Measurements from ENCODE around the gene NTRK3.

The NTRK3 gene

DNA sequence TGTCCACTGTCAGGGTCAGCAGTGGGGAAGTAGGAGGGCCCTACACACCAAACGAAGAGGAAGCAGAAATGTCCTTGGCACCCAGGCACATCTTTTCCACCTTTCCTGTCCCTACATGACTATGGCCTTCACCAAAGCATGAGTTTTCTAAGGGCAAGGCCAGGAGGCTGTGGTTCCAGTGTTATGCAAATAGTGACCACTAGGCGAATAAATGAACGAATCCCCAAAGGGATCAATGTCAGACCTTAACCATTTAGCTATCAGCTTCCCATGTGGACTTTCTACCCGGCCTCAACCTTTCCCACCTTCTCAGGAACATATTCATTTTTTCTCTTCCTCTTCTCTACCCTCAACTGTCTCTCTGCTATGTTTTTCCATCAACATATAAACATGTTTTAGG, 63.1 kb downstream of the NTRK3 start:
- no peak for ATAC-seq

DNA sequence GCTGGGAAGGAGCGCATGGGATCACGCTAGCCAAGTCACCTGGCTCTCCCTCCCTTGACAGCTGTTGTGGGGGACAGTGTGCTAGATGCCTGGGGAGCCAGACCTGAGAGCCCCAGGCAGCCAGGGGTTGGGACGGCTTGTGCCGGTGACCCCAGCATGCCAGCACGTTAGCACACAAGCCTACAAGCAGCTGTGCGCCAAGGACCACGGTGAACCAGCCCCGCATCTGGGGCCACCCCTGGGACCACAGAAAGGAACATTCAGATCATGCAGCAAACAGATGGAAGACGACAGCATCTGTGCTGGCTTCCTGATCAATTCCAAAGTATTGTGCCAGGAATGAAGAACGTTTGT, 64.8 kb downstream of the NTRK3 start:
- ATAC-seq, result no peak
- TF ChIP-seq ISL1 (CRISPR knock-in tag; IDR thresholded peaks at IDR 0.05) (no peak), SNAI2 (CRISPR knock-in tag; IDR thresholded peaks at IDR 0.05) (no peak), TOX (CRISPR knock-in tag; IDR thresholded peaks at IDR 0.05; ENCODE audit: borderline replicate concordance) (no peak), PPARA (CRISPR knock-in tag; IDR thresholded peaks at IDR 0.05; ENCODE audit: borderline replicate concordance) (no peak), RARB (CRISPR knock-in tag; IDR thresholded peaks at IDR 0.05) (no peak), CSDC2 (CRISPR knock-in tag; IDR thresholded peaks at IDR 0.05) (no peak), ZNF70 (CRISPR knock-in tag; IDR thresholded peaks at IDR 0.05) (no peak), OSR1 (CRISPR knock-in tag; IDR thresholded peaks at IDR 0.05) (no peak), ESRRG (CRISPR knock-in tag; IDR thresholded peaks at IDR 0.05) (no peak), ARNTL (CRISPR knock-in tag; IDR thresholded peaks at IDR 0.05; ENCODE audit: borderline replicate concordance, low read depth) (no peak), ZNF565 (CRISPR knock-in tag; conservative IDR thresholded peaks at IDR 0.05; ENCODE audit: low read depth) (no peak), ZFP3 (CRISPR knock-in tag; IDR thresholded peaks at IDR 0.05) (no peak), GLIS3 (CRISPR knock-in tag; IDR thresholded peaks at IDR 0.05) (no peak), TCF4 (CRISPR knock-in tag; IDR thresholded peaks at IDR 0.05; ENCODE audit: borderline replicate concordance) (no peak), BACH2 (CRISPR knock-in tag; IDR thresholded peaks at IDR 0.05; ENCODE audit: borderline replicate concordance) (no peak), ZC3H10 (CRISPR knock-in tag; IDR thresholded peaks at IDR 0.05) (no peak)
- TF ChIP-seq, protein P1, sequence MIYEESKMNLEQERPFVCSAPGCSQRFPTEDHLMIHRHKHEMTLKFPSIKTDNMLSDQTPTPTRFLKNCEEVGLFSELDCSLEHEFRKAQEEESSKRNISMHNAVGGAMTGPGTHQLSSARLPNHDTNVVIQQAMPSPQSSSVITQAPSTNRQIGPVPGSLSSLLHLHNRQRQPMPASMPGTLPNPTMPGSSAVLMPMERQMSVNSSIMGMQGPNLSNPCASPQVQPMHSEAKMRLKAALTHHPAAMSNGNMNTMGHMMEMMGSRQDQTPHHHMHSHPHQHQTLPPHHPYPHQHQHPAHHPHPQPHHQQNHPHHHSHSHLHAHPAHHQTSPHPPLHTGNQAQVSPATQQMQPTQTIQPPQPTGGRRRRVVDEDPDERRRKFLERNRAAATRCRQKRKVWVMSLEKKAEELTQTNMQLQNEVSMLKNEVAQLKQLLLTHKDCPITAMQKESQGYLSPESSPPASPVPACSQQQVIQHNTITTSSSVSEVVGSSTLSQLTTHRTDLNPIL (CRISPR knock-in tag; IDR thresholded peaks at IDR 0.05; ENCODE audit: low read depth), result no peak
- TF ChIP-seq, protein P2, sequence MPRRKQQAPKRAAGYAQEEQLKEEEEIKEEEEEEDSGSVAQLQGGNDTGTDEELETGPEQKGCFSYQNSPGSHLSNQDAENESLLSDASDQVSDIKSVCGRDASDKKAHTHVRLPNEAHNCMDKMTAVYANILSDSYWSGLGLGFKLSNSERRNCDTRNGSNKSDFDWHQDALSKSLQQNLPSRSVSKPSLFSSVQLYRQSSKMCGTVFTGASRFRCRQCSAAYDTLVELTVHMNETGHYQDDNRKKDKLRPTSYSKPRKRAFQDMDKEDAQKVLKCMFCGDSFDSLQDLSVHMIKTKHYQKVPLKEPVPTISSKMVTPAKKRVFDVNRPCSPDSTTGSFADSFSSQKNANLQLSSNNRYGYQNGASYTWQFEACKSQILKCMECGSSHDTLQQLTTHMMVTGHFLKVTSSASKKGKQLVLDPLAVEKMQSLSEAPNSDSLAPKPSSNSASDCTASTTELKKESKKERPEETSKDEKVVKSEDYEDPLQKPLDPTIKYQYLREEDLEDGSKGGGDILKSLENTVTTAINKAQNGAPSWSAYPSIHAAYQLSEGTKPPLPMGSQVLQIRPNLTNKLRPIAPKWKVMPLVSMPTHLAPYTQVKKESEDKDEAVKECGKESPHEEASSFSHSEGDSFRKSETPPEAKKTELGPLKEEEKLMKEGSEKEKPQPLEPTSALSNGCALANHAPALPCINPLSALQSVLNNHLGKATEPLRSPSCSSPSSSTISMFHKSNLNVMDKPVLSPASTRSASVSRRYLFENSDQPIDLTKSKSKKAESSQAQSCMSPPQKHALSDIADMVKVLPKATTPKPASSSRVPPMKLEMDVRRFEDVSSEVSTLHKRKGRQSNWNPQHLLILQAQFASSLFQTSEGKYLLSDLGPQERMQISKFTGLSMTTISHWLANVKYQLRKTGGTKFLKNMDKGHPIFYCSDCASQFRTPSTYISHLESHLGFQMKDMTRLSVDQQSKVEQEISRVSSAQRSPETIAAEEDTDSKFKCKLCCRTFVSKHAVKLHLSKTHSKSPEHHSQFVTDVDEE (CRISPR knock-in tag; IDR thresholded peaks at IDR 0.05), result no peak
- TF ChIP-seq, protein P3, sequence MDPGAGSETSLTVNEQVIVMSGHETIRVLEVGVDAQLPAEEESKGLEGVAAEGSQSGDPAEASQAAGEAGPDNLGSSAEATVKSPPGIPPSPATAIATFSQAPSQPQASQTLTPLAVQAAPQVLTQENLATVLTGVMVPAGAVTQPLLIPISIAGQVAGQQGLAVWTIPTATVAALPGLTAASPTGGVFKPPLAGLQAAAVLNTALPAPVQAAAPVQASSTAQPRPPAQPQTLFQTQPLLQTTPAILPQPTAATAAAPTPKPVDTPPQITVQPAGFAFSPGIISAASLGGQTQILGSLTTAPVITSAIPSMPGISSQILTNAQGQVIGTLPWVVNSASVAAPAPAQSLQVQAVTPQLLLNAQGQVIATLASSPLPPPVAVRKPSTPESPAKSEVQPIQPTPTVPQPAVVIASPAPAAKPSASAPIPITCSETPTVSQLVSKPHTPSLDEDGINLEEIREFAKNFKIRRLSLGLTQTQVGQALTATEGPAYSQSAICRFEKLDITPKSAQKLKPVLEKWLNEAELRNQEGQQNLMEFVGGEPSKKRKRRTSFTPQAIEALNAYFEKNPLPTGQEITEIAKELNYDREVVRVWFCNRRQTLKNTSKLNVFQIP (CRISPR knock-in tag; IDR thresholded peaks at IDR 0.05; ENCODE audit: borderline replicate concordance, low read depth), result no peak
- TF ChIP-seq, protein P4, sequence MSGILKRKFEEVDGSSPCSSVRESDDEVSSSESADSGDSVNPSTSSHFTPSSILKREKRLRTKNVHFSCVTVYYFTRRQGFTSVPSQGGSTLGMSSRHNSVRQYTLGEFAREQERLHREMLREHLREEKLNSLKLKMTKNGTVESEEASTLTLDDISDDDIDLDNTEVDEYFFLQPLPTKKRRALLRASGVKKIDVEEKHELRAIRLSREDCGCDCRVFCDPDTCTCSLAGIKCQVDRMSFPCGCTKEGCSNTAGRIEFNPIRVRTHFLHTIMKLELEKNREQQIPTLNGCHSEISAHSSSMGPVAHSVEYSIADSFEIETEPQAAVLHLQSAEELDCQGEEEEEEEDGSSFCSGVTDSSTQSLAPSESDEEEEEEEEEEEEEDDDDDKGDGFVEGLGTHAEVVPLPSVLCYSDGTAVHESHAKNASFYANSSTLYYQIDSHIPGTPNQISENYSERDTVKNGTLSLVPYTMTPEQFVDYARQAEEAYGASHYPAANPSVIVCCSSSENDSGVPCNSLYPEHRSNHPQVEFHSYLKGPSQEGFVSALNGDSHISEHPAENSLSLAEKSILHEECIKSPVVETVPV (CRISPR knock-in tag; IDR thresholded peaks at IDR 0.05), result no peak

More for the DNA sequence above, 63.1 kb downstream of the NTRK3 start:
- TF ChIP-seq, protein P4 (CRISPR knock-in tag; IDR thresholded peaks at IDR 0.05), result no peak
- no peak for TF ChIP-seq GLIS3 (CRISPR knock-in tag; IDR thresholded peaks at IDR 0.05)
- TF ChIP-seq ZFP3 (CRISPR knock-in tag; IDR thresholded peaks at IDR 0.05), result no peak
- TF ChIP-seq ESRRG (CRISPR knock-in tag; IDR thresholded peaks at IDR 0.05), result no peak

DNA sequence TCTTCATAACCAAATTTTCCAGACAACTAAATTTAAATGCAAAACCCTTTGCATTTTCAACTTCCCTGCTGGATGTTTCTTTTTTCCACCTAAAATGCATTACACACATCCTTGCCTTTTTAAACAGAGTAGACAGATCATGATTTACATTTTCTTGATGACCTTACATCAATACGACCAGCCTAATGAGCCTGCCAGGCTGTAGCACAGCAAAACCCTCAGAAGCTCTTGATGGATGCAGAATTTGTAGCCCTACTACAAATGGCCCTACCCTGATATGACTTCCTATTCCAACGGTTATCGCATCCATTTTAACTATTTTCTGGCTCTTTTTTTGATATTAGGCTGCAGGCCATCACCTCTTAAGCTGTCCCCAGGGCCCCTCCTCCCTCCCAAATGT, 66.3 kb downstream of the NTRK3 start:
- TF ChIP-seq ARNTL (CRISPR knock-in tag; IDR thresholded peaks at IDR 0.05; ENCODE audit: borderline replicate concordance, low read depth) (no peak), ZNF70 (CRISPR knock-in tag; IDR thresholded peaks at IDR 0.05) (no peak), ESRRG (CRISPR knock-in tag; IDR thresholded peaks at IDR 0.05) (no peak)
- ATAC-seq, result no peak

DNA sequence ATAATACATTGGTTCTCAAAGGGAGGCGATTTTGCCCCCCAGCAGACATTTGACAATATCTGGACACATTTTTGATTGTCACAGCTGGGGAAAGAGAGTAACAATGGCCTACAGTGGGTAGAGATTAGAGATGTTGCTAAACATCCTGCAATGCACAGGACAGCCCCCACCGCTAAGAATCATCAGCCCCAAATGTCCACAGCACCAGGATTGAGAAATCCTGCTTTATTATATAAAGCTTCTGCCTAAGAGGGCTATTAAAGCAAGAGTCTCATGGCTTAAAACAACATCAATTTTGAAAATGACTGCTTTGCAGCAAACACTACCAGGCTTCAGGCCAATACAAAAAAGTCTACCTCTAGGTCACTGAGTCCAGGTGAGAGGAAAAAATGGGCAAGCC, 68.2 kb downstream of the NTRK3 start:
- no peak for ATAC-seq
- TF ChIP-seq ZFP30 (CRISPR knock-in tag; IDR thresholded peaks at IDR 0.05) (no peak), OSR1 (CRISPR knock-in tag; IDR thresholded peaks at IDR 0.05) (no peak), GLIS3 (CRISPR knock-in tag; IDR thresholded peaks at IDR 0.05) (no peak), PPARA (CRISPR knock-in tag; IDR thresholded peaks at IDR 0.05; ENCODE audit: borderline replicate concordance) (no peak)
- TF ChIP-seq, protein P2 (CRISPR knock-in tag; IDR thresholded peaks at IDR 0.05), result no peak
- TF ChIP-seq, protein P5, sequence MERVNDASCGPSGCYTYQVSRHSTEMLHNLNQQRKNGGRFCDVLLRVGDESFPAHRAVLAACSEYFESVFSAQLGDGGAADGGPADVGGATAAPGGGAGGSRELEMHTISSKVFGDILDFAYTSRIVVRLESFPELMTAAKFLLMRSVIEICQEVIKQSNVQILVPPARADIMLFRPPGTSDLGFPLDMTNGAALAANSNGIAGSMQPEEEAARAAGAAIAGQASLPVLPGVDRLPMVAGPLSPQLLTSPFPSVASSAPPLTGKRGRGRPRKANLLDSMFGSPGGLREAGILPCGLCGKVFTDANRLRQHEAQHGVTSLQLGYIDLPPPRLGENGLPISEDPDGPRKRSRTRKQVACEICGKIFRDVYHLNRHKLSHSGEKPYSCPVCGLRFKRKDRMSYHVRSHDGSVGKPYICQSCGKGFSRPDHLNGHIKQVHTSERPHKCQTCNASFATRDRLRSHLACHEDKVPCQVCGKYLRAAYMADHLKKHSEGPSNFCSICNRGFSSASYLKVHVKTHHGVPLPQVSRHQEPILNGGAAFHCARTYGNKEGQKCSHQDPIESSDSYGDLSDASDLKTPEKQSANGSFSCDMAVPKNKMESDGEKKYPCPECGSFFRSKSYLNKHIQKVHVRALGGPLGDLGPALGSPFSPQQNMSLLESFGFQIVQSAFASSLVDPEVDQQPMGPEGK (CRISPR knock-in tag; IDR thresholded peaks at IDR 0.05; ENCODE audit: borderline replicate concordance), result no peak

All from SK-N-SH treated with all-trans-retinoic acid at 6 μM for 48 hours (cell line).